Gastrocnemius medialis (tissue), 4 donors: ENCODE results near the gene DHRSX. TPM values are rescaled to one million over a fixed set of nuclear protein-coding genes. Genes with fewer than 3 reads are reported as not detected.

Source experiments
- ATAC-seq, 2 donors: fragments of 150-250 bp; one replicate each; pipeline ENCODE4 v1.9.1; 2016
- DNase-seq, 2 donors: peaks; one replicate each; pipeline ENCODE4 v3.0.0-alpha.2; 2019
- H3K27ac ChIP-seq, 4 donors: fragments of 200-600 bp; sonication (generic); 1 replicate in 1 of 4; 2 replicates in 3 of 4; pipeline ENCODE4 v1.5.1; 2016 to 2018; ENCODE audit warnings: mild to moderate bottlenecking in 2 of 4, moderate library complexity in 1 of 4
- H3K27me3 ChIP-seq, 3 donors: fragments of 200-600 bp; sonication (generic) in 2 of 3; 1 replicate in 1 of 3; 2 replicates in 2 of 3; pipeline versions ENCODE4 v1.5.1 to v1.6.0; 2016 to 2019; ENCODE audit warnings: mild to moderate bottlenecking in 1 of 3, moderate library complexity in 1 of 3
- H3K36me3 ChIP-seq, 2 donors: fragments of 200-600 bp; sonication (generic) in 1 of 2; one replicate each; pipeline ENCODE4 v1.5.1; 2017 to 2018
- H3K4me1 ChIP-seq, 2 donors: fragments of 200-600 bp; sonication (generic) in 1 of 2; one replicate each; pipeline ENCODE4 v1.5.1; 2016 to 2017; ENCODE audit warnings: mild to moderate bottlenecking in 2 of 2
- H3K4me3 ChIP-seq, 4 donors: fragments of 200-600 bp; sonication (generic) in 3 of 4; 1 replicate in 1 of 4; 2 replicates in 3 of 4; pipeline ENCODE4 v1.5.1; 2016 to 2019; ENCODE audit warnings: mild to moderate bottlenecking in 2 of 4
- H3K9me3 ChIP-seq, 3 donors: fragments of 200-600 bp; sonication (generic) in 2 of 3; 1 replicate in 1 of 3; 2 replicates in 2 of 3; pipeline ENCODE4 v1.5.1; 2016 to 2019
- POLR2A ChIP-seq, 2 donors: fragments of 450-650 bp; IDR thresholded peaks; one replicate each; pipeline ENCODE4 v1.6.1; 2017; ENCODE audit warnings: antibody characterized with exemption in 2 of 2, mild to moderate bottlenecking in 2 of 2, moderate library complexity in 2 of 2
- in situ Hi-C, 4 donors: fragments of 200-750 bp; cut with MboI; loops; one replicate each; pipeline versions ENCODE4 v1.15.0 to v1.8.0; 2017; ENCODE audit warnings: low sequenced_read_pairs in 4 of 4
- intact Hi-C: fragments of 100-400 bp; cut with DNase I; formaldehyde crosslinking; loops from one replicate; pipeline ENCODE4 v1.15.1; 2023; ENCODE audit warnings: low total_unique reads
- total RNA-seq, 4 donors: library from RNA; depleted of rRNA; stranded (reverse); fragments of >200 nt; gene quantifications; one replicate each; pipeline versions ENCODE4 v1.1.0 to v1.2.3, GENCODE V29; 2016
- TF ChIP-seq, protein P1 (sequence below), 5 experiments: fragments of 450-650 bp in 3 of 5; fragments of 200-600 bp in 2 of 5; sonication (generic) in 2 of 5; IDR thresholded peaks in 4 of 5; conservative IDR thresholded peaks in 1 of 5; 1 replicate in 4 of 5; 2 replicates in 1 of 5; pipeline ENCODE4 v1.5.1; 2016 to 2019; ENCODE audit warnings: antibody characterized with exemption in 5 of 5, mild to moderate bottlenecking in 3 of 5, moderate library complexity in 3 of 5

Gene DHRSX
- total RNA-seq, 4 donors from 2014 or later, result 9.8 to 31.1 (median 13.6) TPM

DNA sequence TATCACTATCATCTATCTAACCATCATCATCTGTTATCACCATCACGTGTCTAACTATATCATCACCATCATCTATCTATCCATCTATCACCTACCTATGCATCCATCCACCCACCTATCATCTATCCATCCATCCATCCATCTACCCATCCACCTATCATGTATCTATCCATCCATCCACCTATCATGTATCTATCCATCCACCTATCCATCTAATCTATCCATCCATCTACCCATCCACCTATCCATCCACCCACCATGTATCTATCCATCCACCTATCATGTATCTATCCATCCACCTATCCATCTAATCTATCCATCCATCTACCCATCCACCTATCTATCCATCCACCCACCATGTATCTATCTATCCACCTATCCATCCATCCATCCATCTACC is 316.7 kb downstream of the DHRSX start:
- Histone ChIP-seq H3K27ac (no peak overlapping the region), H3K9me3 (no peaks in the 10 kb centered on the region), H3K36me3 (no peaks in the 10 kb centered on the region), H3K4me3 (no peak overlapping the region), H3K27me3 (no peaks in the 10 kb centered on the region), H3K4me1 (no peaks in the 10 kb centered on the region)
- ATAC-seq, result no peak
- in situ Hi-C loops (no loop called here), intact Hi-C loops (no loop called here)
- DNase-seq, result no peak
- TF ChIP-seq POLR2A (IDR thresholded peaks at IDR 0.05), result no peak
- TF ChIP-seq, protein P1, sequence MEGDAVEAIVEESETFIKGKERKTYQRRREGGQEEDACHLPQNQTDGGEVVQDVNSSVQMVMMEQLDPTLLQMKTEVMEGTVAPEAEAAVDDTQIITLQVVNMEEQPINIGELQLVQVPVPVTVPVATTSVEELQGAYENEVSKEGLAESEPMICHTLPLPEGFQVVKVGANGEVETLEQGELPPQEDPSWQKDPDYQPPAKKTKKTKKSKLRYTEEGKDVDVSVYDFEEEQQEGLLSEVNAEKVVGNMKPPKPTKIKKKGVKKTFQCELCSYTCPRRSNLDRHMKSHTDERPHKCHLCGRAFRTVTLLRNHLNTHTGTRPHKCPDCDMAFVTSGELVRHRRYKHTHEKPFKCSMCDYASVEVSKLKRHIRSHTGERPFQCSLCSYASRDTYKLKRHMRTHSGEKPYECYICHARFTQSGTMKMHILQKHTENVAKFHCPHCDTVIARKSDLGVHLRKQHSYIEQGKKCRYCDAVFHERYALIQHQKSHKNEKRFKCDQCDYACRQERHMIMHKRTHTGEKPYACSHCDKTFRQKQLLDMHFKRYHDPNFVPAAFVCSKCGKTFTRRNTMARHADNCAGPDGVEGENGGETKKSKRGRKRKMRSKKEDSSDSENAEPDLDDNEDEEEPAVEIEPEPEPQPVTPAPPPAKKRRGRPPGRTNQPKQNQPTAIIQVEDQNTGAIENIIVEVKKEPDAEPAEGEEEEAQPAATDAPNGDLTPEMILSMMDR (IDR thresholded peaks at IDR 0.05 in 4 of 5, conservative IDR thresholded peaks at IDR 0.05 in 1 of 5), result no peak

DNA sequence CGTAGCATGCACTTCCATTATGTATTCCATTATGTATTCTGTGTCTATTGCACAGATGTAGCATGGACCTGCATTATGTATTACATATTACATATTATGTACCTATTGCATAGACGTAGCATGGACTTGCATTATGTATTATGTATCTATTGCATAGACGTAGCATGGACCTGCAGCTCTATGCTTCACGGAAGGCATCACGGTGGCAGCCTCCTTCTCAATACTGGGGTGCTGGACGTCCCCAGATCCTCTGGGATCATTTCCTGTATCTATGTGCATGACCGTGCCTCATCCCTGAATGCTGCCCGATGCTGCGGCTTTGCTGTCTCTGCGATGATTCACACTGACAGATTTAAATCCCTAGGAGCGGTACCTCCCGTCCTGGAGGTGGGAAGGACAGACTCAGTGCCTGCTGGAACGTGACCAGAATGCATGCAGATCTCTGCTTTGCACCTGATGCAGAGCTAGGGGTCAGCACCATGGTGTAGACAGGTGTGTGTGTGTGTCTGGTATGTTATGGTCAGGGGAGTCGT is 317.5 kb downstream of the DHRSX start:
- ATAC-seq, result no peak
- Histone ChIP-seq H3K4me1 (no peaks in the 10 kb centered on the region), H3K36me3 (no peaks in the 10 kb centered on the region), H3K27me3 (no peaks in the 10 kb centered on the region), H3K9me3 (no peaks in the 10 kb centered on the region), H3K27ac (no peak overlapping the region), H3K4me3 (no peak overlapping the region)
- no peak for DNase-seq
- TF ChIP-seq POLR2A (IDR thresholded peaks at IDR 0.05), result no peak
- TF ChIP-seq, protein P1 (IDR thresholded peaks at IDR 0.05 in 4 of 5, conservative IDR thresholded peaks at IDR 0.05 in 1 of 5), result no peak
- intact Hi-C loops, result no loop called here
- in situ Hi-C loops, result no loop called here

DNA sequence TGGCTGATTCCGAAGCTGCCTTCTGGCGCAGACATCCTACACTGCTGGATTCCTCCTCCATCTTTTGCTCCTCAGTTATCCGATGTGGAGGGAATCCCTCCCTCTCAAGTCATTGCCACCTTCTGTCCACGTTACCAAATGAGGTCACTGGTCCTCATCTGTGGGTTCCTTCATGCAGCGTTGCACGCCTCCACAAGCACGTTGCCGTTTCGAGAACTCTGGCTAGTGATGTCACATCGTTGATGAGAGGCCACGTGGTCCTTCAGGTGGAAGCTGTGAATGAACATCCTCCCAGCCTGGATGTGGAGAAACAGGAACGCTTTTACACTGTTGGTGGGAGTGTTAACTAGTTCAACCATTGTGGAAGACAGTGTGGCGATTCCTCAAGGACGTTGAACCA is 323.2 kb downstream of the DHRSX start:
- DNase-seq (no peak), ATAC-seq (no peak)
- H3K27me3 ChIP-seq, result no peaks in the 10 kb centered on the region
- H3K4me3 ChIP-seq, result no peak overlapping the region
- H3K36me3 ChIP-seq, result no peaks in the 10 kb centered on the region
- no peak for TF ChIP-seq POLR2A (IDR thresholded peaks at IDR 0.05)
- TF ChIP-seq, protein P1 (IDR thresholded peaks at IDR 0.05 in 4 of 5, conservative IDR thresholded peaks at IDR 0.05 in 1 of 5), result no peak
- intact Hi-C loops (no loop called here), in situ Hi-C loops (no loop called here)
- H3K9me3 ChIP-seq, result no peaks in the 10 kb centered on the region
- no peaks in the 10 kb centered on the region for H3K4me1 ChIP-seq
- H3K27ac ChIP-seq, result no peak overlapping the region

DNA sequence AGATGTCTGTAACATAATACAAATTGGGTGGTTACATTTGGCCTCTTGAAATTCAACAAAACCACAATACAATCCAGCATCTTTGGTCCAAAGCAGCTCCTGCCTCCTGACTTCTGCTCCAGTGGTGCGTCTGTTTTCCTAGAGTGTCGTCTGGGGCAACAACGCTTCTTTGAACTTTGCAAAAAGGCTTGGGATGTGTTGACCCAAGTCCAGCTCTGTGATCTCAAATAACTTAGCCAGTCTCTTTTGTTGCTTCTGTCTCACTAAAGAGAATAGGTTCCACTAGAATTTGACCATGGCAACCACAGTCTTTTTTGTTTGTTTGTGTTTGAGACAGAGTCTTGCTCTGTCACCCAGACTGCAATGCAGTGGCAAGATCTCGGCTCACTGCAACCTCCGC is 324.0 kb downstream of the DHRSX start:
- no peak overlapping the region for H3K27ac ChIP-seq
- TF ChIP-seq, protein P1 (IDR thresholded peaks at IDR 0.05 in 4 of 5, conservative IDR thresholded peaks at IDR 0.05 in 1 of 5), result no peak
- TF ChIP-seq POLR2A (IDR thresholded peaks at IDR 0.05), result no peak
- in situ Hi-C loops, result no loop called here
- H3K4me3 ChIP-seq, result no peak overlapping the region
- no peaks in the 10 kb centered on the region for H3K4me1 ChIP-seq
- no peaks in the 10 kb centered on the region for H3K9me3 ChIP-seq
- intact Hi-C loops, result no loop called here
- no peak for DNase-seq
- no peak for ATAC-seq
- no peaks in the 10 kb centered on the region for H3K36me3 ChIP-seq
- no peaks in the 10 kb centered on the region for H3K27me3 ChIP-seq

DNA sequence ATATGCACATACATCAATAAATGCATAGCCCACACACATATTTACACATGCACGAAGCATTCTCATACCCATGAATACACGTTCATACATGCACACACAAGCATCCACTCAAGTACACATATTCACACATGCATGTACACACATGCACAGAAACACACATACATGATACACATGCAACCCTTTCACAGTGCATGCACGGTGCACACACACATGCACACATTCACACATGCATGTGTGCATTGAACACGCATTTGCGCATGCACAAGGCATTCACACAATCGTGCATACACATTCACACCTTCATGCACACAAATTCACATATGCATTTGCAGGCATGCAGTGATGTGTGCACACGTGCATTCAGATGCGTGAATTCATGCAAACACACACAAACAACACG is 324.5 kb downstream of the DHRSX start:
- DNase-seq (no peak), ATAC-seq (no peak)
- Histone ChIP-seq H3K4me1 (no peaks in the 10 kb centered on the region), H3K27me3 (no peaks in the 10 kb centered on the region), H3K36me3 (no peaks in the 10 kb centered on the region), H3K27ac (no peak overlapping the region), H3K4me3 (no peak overlapping the region), H3K9me3 (no peaks in the 10 kb centered on the region)
- in situ Hi-C loops, result no loop called here
- intact Hi-C loops, result no loop called here
- TF ChIP-seq, protein P1 (IDR thresholded peaks at IDR 0.05 in 4 of 5, conservative IDR thresholded peaks at IDR 0.05 in 1 of 5), result no peak
- TF ChIP-seq POLR2A (IDR thresholded peaks at IDR 0.05), result no peak
